AML-193 (cell line): ENCODE results near the gene PRKAR1A.
"Not testable (repeated sequence)": the region's sequence is repeated elsewhere in the genome, so short reads cannot be mapped to it uniquely, and the experiment has no call there.

Experiments used
- DNase-seq, 2 experiments: peaks; one replicate each; lab custom pipeline; 2025; lab: John Stamatoyannopoulos, UW

Gene PRKAR1A

DNA sequence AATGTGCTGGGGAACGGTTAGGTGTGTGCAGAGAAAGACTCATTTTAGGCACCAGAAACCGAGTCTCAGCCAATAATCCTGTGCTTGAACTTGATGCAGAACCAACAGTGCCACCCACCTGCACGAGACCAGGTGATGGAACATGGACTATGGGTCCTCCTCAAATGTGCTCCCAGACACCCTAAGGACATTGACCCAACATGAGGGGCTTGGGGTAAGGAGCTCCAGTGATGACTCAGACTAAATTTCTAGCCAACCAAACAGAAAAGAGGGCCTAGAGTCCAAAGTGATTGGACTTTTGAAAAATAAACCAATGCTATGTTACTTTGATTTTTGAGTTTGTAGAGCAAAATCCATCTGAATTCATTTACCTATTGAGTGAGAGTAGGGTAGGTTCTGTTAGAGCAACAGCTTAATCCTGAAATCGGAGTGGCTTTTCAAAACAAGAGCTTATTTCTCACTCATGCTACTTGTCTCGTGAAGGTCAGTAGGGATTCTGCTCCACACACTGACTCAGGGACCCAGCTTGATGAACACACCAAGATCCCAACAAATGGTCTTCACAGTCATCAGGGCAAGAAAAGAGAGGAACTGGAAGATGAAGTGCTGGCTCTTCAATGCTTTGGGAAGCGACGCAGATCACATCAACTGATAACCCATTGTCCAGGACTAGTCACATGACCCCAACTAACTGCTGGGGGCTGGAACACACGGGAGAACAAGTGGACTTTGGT, 67.1 kb downstream of the PRKAR1A start:
- no peak for DNase-seq

DNA sequence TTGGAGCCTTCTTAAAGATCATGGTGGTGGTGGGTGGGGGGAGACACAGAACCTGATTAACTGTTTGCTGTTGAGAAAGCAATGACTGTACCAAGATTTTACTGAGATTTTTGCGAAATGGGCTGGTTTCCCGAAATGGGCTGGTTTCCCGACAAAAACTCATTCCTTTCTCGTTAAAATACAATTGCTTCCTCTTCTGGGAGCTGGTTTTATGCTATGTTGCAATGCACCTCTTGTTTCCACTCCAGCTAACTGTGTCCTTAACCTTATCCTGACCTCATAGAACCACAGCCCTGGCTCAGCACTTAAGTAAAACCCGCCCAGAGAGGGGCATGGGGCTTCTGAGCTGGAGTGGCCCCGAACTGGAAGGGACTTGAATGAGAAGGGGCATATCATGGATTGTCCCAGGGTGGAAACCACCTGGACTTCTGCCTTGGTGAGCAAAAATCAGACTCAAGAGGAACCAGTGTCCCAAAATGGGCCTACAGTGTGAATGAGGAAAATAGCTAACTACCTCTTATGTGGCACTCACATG, 68.1 kb downstream of the PRKAR1A start:
- peak; percentile 78 to 85 for DNase-seq

DNA sequence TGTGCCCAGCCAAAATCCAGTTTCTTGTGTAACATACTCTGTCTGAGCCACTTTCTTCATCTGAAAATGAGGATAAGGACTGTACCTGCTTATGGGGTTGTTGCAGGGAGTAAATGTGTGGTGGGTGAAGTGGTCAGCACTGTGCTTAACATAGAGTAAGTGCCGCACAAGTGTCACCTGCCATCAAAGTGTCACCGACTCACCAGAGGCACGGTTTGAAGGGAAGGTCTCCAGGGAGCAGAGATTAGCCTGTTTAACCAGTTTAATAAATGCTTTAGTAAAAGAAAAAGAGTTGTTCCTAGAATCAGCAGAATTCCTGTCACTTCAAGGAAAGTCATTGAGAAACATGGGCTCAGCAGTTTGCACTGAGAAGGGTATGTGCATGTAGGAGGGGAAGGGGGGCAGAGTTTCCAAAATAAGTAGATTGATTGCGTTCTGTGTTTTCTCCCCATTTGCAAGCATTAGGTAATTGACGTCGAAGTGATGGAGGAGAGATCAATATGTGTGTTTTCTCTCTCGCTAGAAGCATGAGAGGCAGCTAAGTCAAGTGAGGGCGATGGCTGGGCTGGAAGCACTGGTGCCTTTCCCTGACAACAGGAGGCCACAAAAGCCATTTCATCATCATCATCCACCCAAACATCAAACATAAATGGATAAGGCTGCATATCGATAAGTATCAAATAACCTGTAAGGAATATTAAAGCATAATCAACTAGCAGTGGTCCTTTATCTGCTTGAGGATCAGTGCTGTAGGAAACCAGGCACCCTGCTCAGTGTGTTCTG, 69.8 kb downstream of the PRKAR1A start:
- no peak for DNase-seq

DNA sequence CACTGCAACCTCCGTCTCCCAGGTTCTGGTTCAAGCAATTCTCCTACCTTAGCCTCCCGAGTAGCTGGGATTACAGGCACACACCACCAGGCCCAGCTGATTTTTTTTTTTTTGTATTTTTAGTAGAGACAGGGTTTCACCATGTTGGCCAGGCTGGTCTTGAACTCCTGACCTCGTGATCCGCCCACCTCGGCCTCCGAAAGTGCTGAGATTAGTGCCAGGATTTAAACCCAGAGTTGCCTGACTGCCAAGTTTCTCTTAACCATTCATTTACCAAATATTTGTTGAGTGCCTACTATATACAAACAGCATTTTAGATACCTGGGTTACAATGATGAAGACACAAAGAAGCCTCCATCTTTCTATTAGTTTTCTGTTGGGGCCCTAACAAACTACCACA, 70.6 kb downstream of the PRKAR1A start:
- not testable (repeated sequence) for DNase-seq

DNA sequence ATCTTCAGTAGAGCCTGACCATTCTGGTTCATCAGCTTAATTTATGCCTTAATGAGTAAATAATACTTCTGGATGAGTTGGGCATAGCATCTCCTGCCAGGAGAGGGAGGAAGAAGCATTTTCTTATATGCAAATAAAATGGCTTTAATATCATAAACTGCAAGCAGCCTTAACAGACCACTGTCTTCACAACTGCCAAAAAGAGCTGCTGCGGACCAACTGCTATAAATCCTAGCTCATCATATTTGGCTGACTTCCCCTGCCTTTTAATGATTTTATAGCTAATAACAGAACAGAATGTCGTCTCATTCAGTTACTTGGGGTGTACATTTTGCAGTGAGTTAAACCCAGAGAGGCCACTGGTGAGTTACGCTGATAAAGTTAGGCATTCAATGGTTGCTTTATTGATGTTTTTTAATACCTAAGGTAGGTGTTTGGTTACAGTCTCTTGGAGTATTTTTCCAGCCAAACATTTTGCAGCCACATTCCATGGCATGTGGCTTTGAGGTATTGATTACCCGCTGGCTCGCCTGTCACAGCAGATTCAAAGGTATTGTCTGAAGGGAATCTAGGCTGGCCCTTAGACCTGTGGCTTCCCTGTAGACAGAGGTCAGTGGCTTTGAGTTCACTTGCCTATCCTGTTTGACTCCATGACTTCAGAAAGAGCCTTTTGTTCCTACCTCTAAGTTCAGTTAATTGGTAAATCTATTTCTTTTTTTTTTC, 72.5 kb downstream of the PRKAR1A start:
- no peak for DNase-seq

DNA sequence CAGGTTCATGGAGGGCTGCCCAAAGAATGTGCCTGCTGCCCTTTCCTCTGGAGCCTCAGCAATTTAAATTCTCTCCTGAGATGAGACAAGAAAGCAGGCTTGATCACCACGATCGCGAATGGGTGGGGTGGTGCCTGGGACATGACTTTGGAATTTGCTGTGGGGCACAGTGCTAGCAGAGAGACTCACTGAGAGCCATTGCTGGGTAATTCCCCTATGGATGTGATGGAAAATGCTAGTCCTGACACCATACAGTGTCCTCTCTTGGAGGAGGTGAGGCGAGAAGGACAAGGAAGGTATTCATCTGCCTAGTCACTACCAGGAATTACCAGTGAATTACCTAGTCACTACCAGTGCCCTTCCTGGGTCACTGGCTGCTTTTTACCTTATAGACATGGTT, 73.4 kb downstream of the PRKAR1A start:
- no peak for DNase-seq

DNA sequence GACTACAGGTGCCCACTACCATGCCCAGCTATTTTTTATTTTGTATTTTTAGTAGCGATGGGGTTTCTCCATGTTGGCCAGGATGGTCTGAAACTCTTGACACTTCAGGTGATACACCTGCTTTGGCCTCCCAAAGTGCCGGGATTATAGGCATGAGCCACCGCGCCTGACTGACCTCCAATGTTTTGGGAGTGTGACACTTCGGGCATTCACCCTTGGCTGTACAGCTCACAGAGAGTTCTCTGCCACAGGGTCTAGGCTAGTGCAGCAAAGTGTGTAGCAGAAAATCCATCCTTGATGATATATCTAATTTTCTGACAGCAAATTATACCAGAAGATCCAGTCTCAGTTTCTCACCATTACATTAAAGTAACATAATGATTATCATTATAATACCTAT, 74.8 kb downstream of the PRKAR1A start:
- DNase-seq: no peak

DNA sequence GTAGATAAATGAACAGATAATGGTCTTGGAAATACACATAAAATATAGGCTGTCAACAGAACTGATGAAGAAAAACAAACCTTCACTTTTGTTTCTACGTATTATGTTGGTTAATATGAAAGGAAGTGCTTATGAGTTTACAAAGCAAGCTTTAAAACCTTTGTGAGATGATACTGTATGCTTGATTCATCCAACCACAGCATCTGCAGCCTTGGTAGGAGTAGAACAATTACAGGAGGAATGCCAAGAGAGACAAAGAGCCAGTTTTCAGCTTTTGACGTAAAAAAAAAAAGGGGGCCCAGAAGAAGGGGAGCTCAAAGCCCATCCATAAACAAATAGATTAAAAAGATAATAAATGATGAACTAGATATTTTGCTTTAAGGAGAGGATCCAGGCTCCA, 75.6 kb downstream of the PRKAR1A start:
- no peak for DNase-seq

DNA sequence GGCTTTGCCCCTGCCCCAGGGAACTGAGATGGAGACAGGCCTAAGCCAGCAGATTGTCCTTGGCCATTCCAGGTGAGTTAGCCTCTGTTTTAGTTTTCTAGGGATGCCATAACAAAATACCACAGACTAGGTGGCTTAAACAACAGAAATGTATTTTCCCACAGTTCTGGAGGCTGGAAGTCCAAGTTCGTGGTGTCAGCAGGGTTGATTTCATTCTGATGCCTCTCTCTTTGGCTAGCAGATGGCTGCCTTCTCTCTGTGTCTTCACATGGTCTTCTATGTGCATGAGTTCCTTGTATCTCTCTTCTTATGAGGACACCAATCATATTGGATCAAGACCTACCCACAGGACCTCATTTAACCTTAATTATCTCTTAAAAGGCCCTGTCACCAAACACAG, 76.1 kb downstream of the PRKAR1A start:
- DNase-seq: no peak

DNA sequence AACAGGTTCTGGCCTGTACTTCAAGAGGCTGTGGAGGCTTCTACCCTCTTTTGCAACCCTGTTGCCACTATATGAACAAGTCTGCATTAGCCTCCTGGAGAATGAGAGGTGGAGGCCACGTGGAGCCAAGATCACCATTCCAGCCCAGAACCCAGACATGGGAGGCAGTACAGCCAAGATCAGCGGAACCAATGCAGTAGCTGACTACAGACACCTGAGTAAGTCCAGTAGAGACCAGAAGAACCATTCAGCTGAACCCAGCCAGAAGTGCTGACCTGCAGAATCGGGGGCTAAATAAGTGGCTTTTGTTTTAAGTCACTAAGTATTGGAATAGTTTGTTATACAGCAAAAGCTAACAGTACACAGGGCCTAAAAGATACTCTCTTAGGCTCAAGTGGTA, 76.9 kb downstream of the PRKAR1A start:
- DNase-seq: no peak

DNA sequence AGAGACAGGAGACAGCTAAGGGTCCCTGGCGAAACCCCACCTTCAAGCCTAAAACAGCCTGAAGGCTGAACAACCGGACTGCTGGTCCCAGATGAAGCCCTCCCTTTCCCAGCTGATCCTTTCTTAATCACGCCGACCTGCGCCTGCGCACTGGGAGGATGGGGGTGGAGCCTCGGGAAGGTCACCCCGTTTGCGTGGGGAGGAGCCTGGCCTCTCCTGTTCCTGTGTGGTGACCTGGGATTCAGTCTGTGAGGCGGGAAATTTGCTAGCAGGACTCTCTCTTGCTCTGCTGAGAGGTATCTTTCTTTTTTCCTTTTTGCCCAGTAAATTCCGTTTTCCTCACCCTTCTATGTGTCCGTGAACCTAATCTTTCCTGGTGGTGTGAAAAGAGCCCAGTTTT, 79.4 kb downstream of the PRKAR1A start:
- DNase-seq: no peak

DNA sequence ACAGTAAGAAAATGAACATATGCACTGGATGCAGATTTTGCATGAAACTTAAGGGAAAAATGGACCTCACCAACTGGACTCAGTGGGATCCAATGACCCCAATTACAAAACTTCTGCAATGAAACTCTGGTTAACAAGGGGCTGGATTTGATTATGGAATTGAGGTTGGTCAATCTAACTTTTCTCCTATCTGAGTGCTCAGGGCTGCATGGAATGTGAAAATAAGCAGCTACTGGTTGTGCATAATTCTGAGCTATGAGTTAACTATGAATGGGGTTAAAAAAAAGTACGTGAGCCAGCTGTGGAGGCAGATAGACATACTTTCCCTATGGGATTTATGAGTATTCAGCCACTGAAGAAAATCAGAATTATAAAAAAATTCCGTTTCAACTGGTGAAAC, 79.8 kb downstream of the PRKAR1A start:
- no peak for DNase-seq

DNA sequence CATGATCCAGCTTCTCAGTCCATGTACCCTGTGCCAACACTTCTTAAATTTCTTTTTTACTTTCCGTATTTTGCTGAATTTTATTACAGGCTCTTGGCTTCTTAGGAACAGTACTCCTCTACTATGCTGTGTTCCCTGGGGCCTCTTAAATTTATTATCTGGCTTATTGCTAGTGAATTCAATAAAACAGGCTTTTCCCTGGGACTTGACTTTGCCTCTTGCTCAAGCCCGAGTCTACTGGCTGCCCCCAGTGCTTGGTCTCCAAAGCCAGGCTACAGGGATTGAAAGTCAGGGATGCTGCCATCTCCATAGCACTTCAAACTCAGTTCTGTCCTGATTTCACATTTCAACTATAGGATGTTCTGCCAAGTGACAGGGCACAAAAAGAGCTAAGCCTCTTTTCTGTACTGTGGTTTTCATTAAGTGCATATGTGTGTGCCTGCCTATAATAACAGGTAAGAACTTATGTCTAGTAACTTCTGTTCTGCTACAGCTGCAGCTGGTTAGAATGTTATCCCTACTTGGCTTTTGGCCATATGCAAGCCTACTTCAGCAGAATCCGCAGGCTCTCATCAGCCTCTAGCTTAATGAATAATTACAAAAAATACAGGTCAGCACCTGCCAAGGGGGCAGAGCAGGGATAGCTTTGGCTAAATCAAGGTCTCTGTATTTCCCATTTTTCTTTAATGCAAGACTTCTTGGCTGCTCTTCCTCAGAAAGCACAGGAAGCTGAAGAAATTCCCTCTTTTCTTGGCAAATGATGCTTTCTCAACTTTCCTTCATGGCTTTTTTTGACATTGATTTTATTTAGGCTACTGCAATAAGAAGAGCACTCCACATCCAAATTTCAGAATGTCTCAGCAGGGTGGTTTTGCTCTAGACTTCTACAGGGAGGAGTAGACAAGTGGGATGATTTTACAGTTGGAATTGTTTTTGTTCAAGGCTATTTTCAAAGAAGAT, 80.7 kb downstream of the PRKAR1A start:
- no peak for DNase-seq

DNA sequence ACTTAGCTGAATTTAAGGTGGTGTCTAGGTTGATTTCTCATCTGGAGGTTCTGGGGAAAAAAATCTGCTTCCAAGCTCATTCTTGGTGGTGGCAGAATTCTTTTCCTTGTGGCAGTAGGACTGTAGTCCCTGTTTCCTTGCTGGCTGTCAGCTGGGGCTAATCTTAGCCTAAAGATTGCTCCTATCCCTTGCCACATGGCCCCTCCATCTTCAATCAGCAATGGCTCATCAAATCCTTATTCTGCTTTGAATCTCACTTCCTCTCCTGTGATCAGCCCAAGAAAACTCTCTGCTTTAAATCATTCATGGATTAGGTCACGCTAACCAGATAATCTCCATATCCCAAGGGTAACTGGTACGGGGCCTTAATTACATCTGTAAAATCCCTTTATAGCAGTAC, 82.3 kb downstream of the PRKAR1A start:
- DNase-seq: no peak

DNA sequence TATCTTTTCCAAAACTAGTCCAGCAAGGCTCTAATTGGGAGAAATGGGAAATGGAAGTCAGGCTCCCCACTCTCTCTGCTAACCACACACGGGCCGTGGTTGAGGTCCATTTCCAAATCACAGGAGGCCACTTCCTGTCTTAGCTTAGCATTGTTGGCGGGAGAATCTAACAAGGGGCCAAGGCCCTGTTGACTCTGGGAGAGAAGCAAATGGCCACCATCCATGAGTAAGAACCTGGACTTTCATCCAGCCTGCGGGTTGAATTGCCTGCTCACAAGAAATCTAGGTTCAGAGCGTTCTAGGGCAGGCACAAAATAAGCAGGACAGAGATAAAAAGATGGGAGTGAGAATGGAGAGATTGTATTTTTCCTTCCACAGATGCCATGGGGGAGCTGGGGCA, 83.3 kb downstream of the PRKAR1A start:
- no peak for DNase-seq

DNA sequence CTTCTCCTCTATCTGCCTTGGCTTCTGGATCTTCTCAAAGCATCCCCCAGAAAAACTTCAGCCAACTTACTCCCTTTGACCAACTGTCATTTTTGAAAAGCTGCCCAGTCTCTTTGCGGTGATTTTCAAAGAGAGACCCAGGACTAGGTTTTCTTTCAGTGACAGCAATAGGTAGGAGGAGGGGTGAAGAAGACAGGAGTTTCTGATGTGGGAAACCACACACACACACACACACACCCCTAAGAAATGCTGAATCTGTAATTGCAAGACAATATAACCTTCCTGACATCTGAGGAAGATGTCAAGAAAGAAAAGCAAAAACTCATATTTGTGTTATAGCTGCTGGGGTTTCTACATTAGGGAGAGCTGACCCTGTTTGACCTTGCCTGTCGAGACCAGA, 83.8 kb downstream of the PRKAR1A start:
- no peak for DNase-seq

DNA sequence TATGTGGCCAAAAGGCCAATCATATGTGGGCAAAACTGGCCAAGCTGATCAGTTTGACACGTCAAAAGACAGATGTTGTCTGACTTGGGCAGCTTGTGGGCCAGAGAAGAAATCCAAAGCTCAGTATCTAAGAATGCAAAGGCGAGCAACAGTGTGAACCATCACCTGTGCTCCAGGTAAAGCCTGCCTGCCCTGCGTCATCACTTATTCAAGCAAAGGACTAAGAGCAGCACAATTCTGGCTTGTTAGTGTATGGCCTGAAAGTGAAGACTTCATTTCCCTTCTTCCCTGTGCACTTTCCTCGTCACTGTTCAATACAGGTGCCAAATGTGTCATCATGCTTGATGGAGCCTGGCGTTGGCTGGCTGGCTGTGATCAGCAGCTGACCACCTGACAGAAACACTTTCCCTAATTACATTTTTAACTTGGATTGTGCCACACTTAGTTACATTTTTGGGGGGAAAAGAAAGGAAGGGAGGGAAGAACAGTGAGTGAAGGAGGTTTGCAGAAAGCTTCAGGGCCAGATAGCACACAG, 84.2 kb downstream of the PRKAR1A start:
- DNase-seq: no peak

DNA sequence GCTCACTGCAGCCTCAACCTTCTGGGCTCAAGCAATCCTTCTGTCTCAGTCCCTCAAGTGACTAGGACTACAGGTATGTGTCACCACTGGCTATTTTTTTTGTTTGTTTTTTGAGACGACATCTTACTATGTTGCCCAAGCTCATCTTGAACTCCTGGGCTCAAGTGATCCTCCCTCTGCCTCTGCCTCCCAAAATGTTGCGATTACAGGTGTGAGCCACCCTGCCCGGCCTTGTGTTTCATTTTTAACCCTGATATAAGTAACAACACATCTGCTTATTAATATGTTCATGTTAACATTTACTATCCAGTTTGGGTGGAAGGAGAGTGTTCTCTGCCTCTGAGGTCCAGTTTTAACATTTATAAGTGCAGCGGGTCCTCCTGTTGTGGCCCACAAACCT, 85.8 kb downstream of the PRKAR1A start:
- no peak for DNase-seq

DNA sequence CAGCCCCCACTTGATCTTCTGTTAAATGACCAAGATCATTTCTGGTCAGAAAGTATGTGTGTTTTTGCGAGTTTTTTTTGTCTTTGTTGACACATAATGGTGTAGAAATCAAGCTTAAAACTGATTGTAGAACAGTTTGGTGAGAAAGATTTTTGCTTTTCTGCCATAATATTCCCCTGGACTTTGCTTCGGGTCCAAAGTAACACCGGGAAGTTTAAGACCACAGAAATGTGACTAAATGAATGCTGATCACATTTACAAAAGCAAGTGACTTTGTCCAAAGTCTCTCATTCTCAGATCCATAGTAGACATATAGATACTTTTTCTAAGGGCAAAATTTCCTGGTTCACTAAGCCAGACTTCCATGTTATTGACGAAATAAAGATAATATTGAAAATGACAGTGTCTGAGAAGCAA, 86.3 kb downstream of the PRKAR1A start:
- DNase-seq: no peak

DNA sequence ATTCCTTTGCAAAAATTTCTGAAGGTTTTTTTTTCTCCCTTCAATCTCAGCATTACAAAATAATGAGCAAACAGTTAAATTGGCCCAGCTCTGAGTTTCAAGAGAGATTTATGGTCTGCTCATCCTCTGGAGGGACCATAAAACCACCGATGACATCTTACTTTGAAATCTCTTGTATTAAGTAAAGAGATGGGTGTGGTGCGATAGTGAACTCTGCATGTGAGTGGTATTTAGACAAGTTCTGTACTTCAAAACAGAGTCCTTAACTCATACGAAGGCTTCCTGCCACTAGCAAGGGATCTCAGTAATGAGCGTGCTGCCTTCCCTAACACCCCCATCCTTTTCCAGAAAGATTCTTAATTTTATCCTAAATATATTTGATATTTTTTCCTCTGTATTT, 86.9 kb downstream of the PRKAR1A start:
- DNase-seq: no peak

DNA sequence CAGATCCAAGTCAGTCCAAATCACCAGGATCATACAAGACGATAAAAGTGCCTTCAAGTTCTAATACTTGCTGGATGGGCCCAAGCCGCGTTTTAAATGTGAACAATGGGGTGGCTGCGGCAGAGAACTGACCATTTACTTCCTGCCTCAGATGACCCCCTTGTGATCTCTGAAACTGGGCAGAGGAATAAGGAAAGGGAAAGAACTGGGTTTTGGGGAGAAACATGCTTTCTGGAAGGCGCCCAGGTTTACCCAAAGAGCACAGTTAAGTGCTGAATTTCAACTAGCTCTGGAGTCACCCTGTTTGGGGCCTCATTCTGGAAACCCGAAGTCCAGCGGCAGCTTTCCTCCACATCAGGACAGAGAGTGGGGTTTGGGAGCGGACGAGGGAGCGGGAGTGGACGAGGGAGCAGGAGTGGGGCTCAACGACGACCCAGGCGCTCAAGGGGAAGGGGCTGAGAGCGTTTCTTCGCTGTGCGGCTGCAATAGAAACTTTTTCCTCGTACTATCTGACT, 87.4 kb downstream of the PRKAR1A start:
- no peak for DNase-seq
